Measurements from ENCODE around the gene UFD1. TPM values are rescaled to one million over a fixed set of nuclear protein-coding genes. Genes with fewer than 3 reads are reported as not detected.

Gene UFD1
- total RNA-seq, 2 experiments from 2014 or later = 75.1 to 83.3 TPM

- no peaks in the 10 kb centered on the region for H3K4me1 Mint-ChIP-seq (ENCODE audit: low read depth)
- H3K9me3 Mint-ChIP-seq = no peaks in the 10 kb centered on the region
- no peaks in the 10 kb centered on the region for H3K27me3 Mint-ChIP-seq (ENCODE audit: low read depth)
- H3K4me3 Mint-ChIP-seq = no peak overlapping the region
- intact Hi-C loops (cut with micrococcal nuclease) = no loop called here
- no peak overlapping the region for H3K27ac Mint-ChIP-seq
- H3K36me3 Mint-ChIP-seq (ENCODE audit: low read depth) = peaks cover 15% of the 10 kb centered on the region
- no peak for DNase-seq
- CTCF ChIA-PET = no interaction called here
Measured at GRCh38 chr22:19400881-19401280, 78.1 kb downstream of the UFD1 start.

Other genes starting within 250 kb of the UFD1 start
- gene CLTCL1, start 187.5 kb downstream of the UFD1 start, total RNA-seq = 1 to 10 TPM in 1 of 2 experiments, under 1 TPM in 1; 0.57 to 1.0 TPM
- gene HIRA, start 47.5 kb downstream of the UFD1 start, total RNA-seq = 10 to 100 TPM; 16.2 to 18.0 TPM
- 10 to 100 TPM; 32.6 to 34.9 TPM for gene MRPL40, start 46.6 kb downstream of the UFD1 start, total RNA-seq
- 10 to 100 TPM; 29.3 to 30.2 TPM for gene C22orf39, start 31.5 kb downstream of the UFD1 start, total RNA-seq
- 10 to 100 TPM; 86.3 to 91.7 TPM for gene CDC45, start 727 bp upstream of the UFD1 start, total RNA-seq
- under 1 TPM in 1 of 2 experiments, not detected in 1; 0.21 TPM for gene CLDN5, start 45.2 kb upstream of the UFD1 start, total RNA-seq
- gene SEPTIN5, start 235.3 kb upstream of the UFD1 start, total RNA-seq = under 1 TPM; 0.47 to 0.81 TPM
- not detected for gene GP1BB, start 244.3 kb upstream of the UFD1 start, total RNA-seq

All from activated naive CD4-positive, alpha-beta T cell treated with anti-CD3 and anti-CD28 coated beads for 36 hours (primary cell).